B cell (primary cell): ENCODE measurements around the gene PCDH9. TPM values are rescaled to one million over a fixed set of nuclear protein-coding genes. Genes with fewer than 3 reads are reported as not detected.

Experiments used
- ATAC-seq: fragments of 200-7000 bp; cut with Tn5 transposase; one replicate; pipeline ENCODE4 v1.10.0; 2021; ENCODE audit warnings: low read depth, mild to moderate bottlenecking, moderate number of reproducible peaks, moderate library complexity
- CTCF ChIA-PET: fragments of 350-600 bp; sonication (Branson Sonifier 250); formaldehyde crosslinking; loops from one replicate; lab custom pipeline; 2021; ENCODE audit warnings: antibody characterized with exemption, inconsistent platforms; lab: Charles Lee
- POLR2A ChIA-PET: fragments of 350-600 bp; sonication (Branson Sonifier 250); formaldehyde crosslinking; loops from one replicate; lab custom pipeline; 2021; ENCODE audit warnings: antibody characterized with exemption; lab: Charles Lee
- DNase-seq: peaks from one replicate; pipeline ENCODE4 v3.0.0; 2013
- H2AFZ ChIP-seq: 2 replicates; pipeline ENCODE4 v1.6.1; 2012; ENCODE audit warnings: mild to moderate bottlenecking, low read depth, low read length; ENCODE audit not compliant: insufficient read depth, poor library complexity, severe bottlenecking
- H3K27ac ChIP-seq, 2 donors: 1 replicate in 1 of 2; 2 replicates in 1 of 2; pipeline ENCODE4 v1.5.1; 2012 to 2013; ENCODE audit warnings: low read length in 2 of 2, mild to moderate bottlenecking in 2 of 2, moderate library complexity in 1 of 2
- H3K27me3 ChIP-seq, 4 experiments: fragments of 200-600 bp in 1 of 4; sonication (generic) in 1 of 4; replicated peaks in 1 of 4; 1 replicate in 2 of 4; 2 replicates in 2 of 4; pipeline versions ENCODE4 v1.6.1 to v1.7.0; 2013 to 2016; ENCODE audit warnings: low read length in 3 of 4, mild to moderate bottlenecking in 2 of 4, mixed read lengths in 1 of 4, moderate library complexity in 1 of 4; ENCODE audit not compliant: insufficient read depth in 4 of 4, control insufficient read depth in 3 of 4; ENCODE audit errors: control extremely low read depth in 1 of 4
- H3K36me3 ChIP-seq, 2 experiments: replicated peaks in 1 of 2; 1 replicate in 1 of 2; 2 replicates in 1 of 2; pipeline versions ENCODE4 v1.6.1 to v1.7.1; 2013; ENCODE audit warnings: low read length in 1 of 2; ENCODE audit not compliant: insufficient read depth in 2 of 2, control insufficient read depth in 1 of 2; ENCODE audit errors: control extremely low read depth in 1 of 2, extremely low read depth in 1 of 2
- H3K4me1 ChIP-seq, 2 donors: fragments of 200-600 bp in 1 of 2; sonication (generic) in 1 of 2; 1 replicate in 1 of 2; 2 replicates in 1 of 2; pipeline versions ENCODE4 v1.5.1 to v1.6.1; 2013 to 2017; ENCODE audit warnings: low read length in 2 of 2; ENCODE audit not compliant: control insufficient read depth in 2 of 2, insufficient read depth in 2 of 2
- H3K4me2 ChIP-seq: replicated peaks from 2 replicates; pipeline ENCODE3; 2012; ENCODE audit warnings: mild to moderate bottlenecking, low read depth, low read length; ENCODE audit not compliant: poor library complexity, severe bottlenecking
- H3K4me3 ChIP-seq, 5 experiments: fragments of 200-600 bp in 1 of 5; sonication (generic) in 1 of 5; 1 replicate in 3 of 5; 2 replicates in 2 of 5; pipeline versions ENCODE4 v1.5.1 to v1.7.0; 2011 to 2016; ENCODE audit warnings: low read length in 4 of 5, mild to moderate bottlenecking in 4 of 5, low read depth in 2 of 5, control low read depth in 1 of 5, moderate library complexity in 1 of 5; ENCODE audit not compliant: insufficient read depth in 1 of 5; ENCODE audit errors: control extremely low read depth in 1 of 5, extremely low read depth in 1 of 5
- H3K79me2 ChIP-seq: fragments of 200-600 bp; sonication (generic); one replicate; pipeline ENCODE4 v1.6.0; 2016; ENCODE audit warnings: low read length; ENCODE audit not compliant: control insufficient read depth, insufficient read depth
- H3K9ac ChIP-seq: fragments of 200-600 bp; sonication (generic); 2 replicates; pipeline ENCODE4 v1.6.1; 2017; ENCODE audit warnings: mild to moderate bottlenecking, low read length, moderate library complexity
- H3K9me3 ChIP-seq, 3 donors: one replicate each; pipeline versions ENCODE4 v1.6.1 to v1.7.1; 2013; ENCODE audit warnings: low read length in 2 of 3; ENCODE audit not compliant: control insufficient read depth in 2 of 3, insufficient read depth in 1 of 3; ENCODE audit errors: control extremely low read depth in 1 of 3
- H4K20me1 ChIP-seq: 2 replicates; pipeline ENCODE4 v1.6.0; 2012; ENCODE audit warnings: mild to moderate bottlenecking, low read length; ENCODE audit not compliant: insufficient read depth, control insufficient read depth, poor library complexity, severe bottlenecking
- H3K27ac Mint-ChIP-seq: one replicate; pipeline ENCODE4 v1.8.0; 2021; ENCODE audit warnings: mixed read lengths
- H3K27me3 Mint-ChIP-seq: one replicate; pipeline ENCODE4 v1.8.0; 2021; ENCODE audit warnings: mixed read lengths
- H3K4me1 Mint-ChIP-seq: one replicate; pipeline ENCODE4 v1.8.0; 2021; ENCODE audit warnings: mixed read lengths
- H3K4me3 Mint-ChIP-seq: one replicate; pipeline ENCODE4 v1.8.0; 2021; ENCODE audit warnings: mixed read lengths
- H3K9me3 Mint-ChIP-seq: one replicate; pipeline ENCODE4 v1.8.0; 2022; ENCODE audit warnings: mixed read lengths; ENCODE audit not compliant: insufficient read depth
- EZH2 ChIP-seq: IDR thresholded peaks from 2 replicates; pipeline ENCODE4 v1.6.1; 2012; ENCODE audit warnings: borderline replicate concordance, low read depth, mild to moderate bottlenecking, moderate library complexity, low read length; ENCODE audit not compliant: insufficient read depth, poor library complexity, severe bottlenecking
- WGBS: methylation state at CpG from one replicate; pipeline ENCODE4 v1.1.5; 2013; ENCODE audit warnings: missing lambda C conversion rate; ENCODE audit not compliant: insufficient coverage; 5-methylcytosine and 5-hydroxymethylcytosine counted together
- intact Hi-C: fragments of 100-400 bp; cut with micrococcal nuclease; formaldehyde crosslinking; loops from one replicate; pipeline ENCODE4 v1.10.0; 2022
- polyA plus RNA-seq: library from polyadenylated mRNA; depleted of rRNA; stranded (reverse); fragments of >200 nt; gene quantifications from 2 replicates; pipeline ENCODE4 v1.2.3, GENCODE V29; 2012
- total RNA-seq, 2 donors: library from RNA; stranded (reverse); fragments of 120-200 nt in 1 of 2; gene quantifications; 1 replicate in 1 of 2; 2 replicates in 1 of 2; pipeline versions ENCODE4 v1.2.3 to v1.2.4, GENCODE V29; 2013 to 2022
- TF ChIP-seq, protein P1 (sequence below): fragments of 200-600 bp; IDR thresholded peaks from one replicate; pipeline ENCODE4 v1.8.0; 2022; ENCODE audit warnings: antibody characterized with exemption, mild to moderate bottlenecking

PCDH9 gene
- total and polyA plus RNA-seq, 2 donors (not counting 1 experiment from before 2014, with no cell fraction given) = 13.1 to 21.8 TPM

DNA sequence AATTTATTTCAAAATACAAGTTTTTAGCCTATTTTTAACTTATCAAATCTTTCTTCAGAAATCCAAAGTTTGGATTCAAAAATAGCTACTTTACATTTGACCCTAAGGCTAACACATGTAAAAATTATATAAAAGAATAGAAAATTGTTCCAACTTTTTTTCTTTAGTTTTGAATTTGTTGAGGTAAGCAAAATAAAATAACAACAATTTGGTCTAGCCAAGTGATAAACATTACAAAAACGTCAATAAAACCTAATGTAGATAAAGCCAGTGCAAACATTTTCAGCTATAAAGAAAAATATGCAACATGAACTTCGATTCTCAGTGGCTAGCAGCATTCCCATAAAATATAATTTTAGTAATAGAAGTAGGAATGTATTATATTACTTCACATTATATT lies 400.3 kb downstream of the PCDH9 start:
- Mint-ChIP-seq H3K27me3 (no peaks in the 10 kb centered on the region), H3K4me1 (peaks cover 21% of the 10 kb centered on the region), H3K4me3 (no peak overlapping the region), H3K9me3 (no peaks in the 10 kb centered on the region), H3K27ac (no peak overlapping the region)
- no peak for ATAC-seq
- intact Hi-C loops = loop anchor here (2.0 to 5.0 kb wide), 2 partner anchors 57 to 402 kb away; partner anchors contain the start of gene PCDH9
- TF ChIP-seq, protein P1, sequence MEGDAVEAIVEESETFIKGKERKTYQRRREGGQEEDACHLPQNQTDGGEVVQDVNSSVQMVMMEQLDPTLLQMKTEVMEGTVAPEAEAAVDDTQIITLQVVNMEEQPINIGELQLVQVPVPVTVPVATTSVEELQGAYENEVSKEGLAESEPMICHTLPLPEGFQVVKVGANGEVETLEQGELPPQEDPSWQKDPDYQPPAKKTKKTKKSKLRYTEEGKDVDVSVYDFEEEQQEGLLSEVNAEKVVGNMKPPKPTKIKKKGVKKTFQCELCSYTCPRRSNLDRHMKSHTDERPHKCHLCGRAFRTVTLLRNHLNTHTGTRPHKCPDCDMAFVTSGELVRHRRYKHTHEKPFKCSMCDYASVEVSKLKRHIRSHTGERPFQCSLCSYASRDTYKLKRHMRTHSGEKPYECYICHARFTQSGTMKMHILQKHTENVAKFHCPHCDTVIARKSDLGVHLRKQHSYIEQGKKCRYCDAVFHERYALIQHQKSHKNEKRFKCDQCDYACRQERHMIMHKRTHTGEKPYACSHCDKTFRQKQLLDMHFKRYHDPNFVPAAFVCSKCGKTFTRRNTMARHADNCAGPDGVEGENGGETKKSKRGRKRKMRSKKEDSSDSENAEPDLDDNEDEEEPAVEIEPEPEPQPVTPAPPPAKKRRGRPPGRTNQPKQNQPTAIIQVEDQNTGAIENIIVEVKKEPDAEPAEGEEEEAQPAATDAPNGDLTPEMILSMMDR = no peak
- TF ChIP-seq EZH2 = no peak
- Histone ChIP-seq H3K27me3 (no peaks in the 10 kb centered on the region), H3K4me2 (no peak overlapping the region), H3K4me3 (no peak overlapping the region), H3K4me1 (peaks cover 10 to 14% of the 10 kb centered on the region in 2 donors), H3K79me2 (no peaks in the 10 kb centered on the region), H3K36me3 (no peaks in the 10 kb centered on the region), H3K27ac (no peak overlapping the region), H4K20me1 (no peaks in the 10 kb centered on the region), H3K9me3 (peaks cover 0 to 3% (median 0%) of the 10 kb centered on the region in 3 donors), H2AFZ (no peak overlapping the region), H3K9ac (no peak overlapping the region)
- CTCF ChIA-PET = interaction anchor here (1.4 kb wide), 1 partner anchor 8 kb away, joined by 3 read pairs; no protein-coding TSS in a partner anchor
- no CpG with 5 or more reads among the region's 2 CpGs for WGBS
- no peak for DNase-seq
- POLR2A ChIA-PET = no interaction called here

DNA sequence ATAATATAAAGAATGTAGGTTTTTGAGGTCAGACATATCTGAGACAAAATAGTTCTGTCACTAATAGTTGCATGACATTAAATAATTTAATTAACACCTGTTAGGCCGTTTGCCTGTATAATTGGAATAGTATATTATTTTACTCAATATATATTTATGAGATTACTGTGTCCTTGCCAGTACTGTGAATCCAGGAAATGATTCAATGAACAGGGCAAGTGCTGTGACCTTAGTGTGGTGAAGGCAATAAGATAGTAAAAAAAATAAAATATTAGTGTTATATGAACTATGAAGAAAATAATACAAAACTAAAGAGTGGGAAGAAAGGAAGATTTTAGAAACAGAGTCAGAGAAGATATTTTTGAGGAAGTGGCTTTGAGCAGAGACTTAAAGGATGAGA lies 403.7 kb downstream of the PCDH9 start:
- Histone ChIP-seq H3K27ac (no peak overlapping the region), H3K27me3 (no peaks in the 10 kb centered on the region), H3K4me3 (no peak overlapping the region), H3K4me1 (peaks cover 5 to 9% of the 10 kb centered on the region in 2 donors), H3K4me2 (no peak overlapping the region), H3K9ac (no peak overlapping the region), H3K36me3 (no peaks in the 10 kb centered on the region), H2AFZ (no peak overlapping the region), H4K20me1 (no peaks in the 10 kb centered on the region), H3K79me2 (no peaks in the 10 kb centered on the region), H3K9me3 (peaks cover 0 to 3% (median 0%) of the 10 kb centered on the region in 3 donors)
- no peak overlapping the region for H3K4me3 Mint-ChIP-seq
- H3K4me1 Mint-ChIP-seq = peaks cover 14% of the 10 kb centered on the region
- ATAC-seq (no peak), DNase-seq (no peak)
- intact Hi-C loops = no loop called here
- no peak for TF ChIP-seq EZH2
- TF ChIP-seq, protein P1 = no peak
- no peak overlapping the region for H3K27ac Mint-ChIP-seq
- CTCF ChIA-PET = no interaction called here
- WGBS = no CpG with 5 or more reads among the region's 1 CpG
- POLR2A ChIA-PET = no interaction called here
- no peaks in the 10 kb centered on the region for H3K9me3 Mint-ChIP-seq
- H3K27me3 Mint-ChIP-seq = no peaks in the 10 kb centered on the region
